Panc1 (cell line): ENCODE data around the gene PAX7. TPM values are rescaled to one million over a fixed set of nuclear protein-coding genes. Genes with fewer than 3 reads are reported as not detected.

ENCODE experiments used
- ATAC-seq: fragments of 200-7000 bp; cut with Tn5 transposase; 2 replicates; pipeline ENCODE4 v1.9.1; 2020; ENCODE audit warnings: mild to moderate bottlenecking, moderate library complexity
- BruUV-seq: library from RNA; stranded (reverse); fragments of 400-500 nt; replicated peaks from 2 replicates; lab custom pipeline; 2021; lab: Mats Ljungman, UMichigan
- CTCF ChIA-PET: fragments of 300-600 bp; sonication (Branson Sonifier 250); formaldehyde crosslinking; loops from one replicate; lab custom pipeline; 2022; ENCODE audit warnings: antibody characterized with exemption; lab: Charles Lee
- POLR2A ChIA-PET: fragments of 300-600 bp; sonication (Branson Sonifier 250); formaldehyde crosslinking; loops from one replicate; lab custom pipeline; 2022; ENCODE audit warnings: antibody characterized with exemption; lab: Charles Lee
- DNase-seq: peaks from one replicate; pipeline ENCODE4 v3.0.0-alpha.2; 2010; ENCODE audit warnings: low read depth, low spot score
- H3K27ac ChIP-seq: 2 replicates; pipeline ENCODE4 v1.5.1; 2011; ENCODE audit warnings: mild to moderate bottlenecking, low read length, inconsistent platforms
- H3K27me3 ChIP-seq: fragments of 200-500 bp; sonication (Bioruptor generic); 2 replicates; pipeline ENCODE4 v1.6.0; 2014; ENCODE audit warnings: low read length, inconsistent platforms; ENCODE audit not compliant: control insufficient read depth, insufficient read depth
- H3K36me3 ChIP-seq: fragments of 200-500 bp; sonication (Bioruptor generic); 2 replicates; pipeline ENCODE4 v1.5.1; 2014; ENCODE audit warnings: inconsistent platforms, mild to moderate bottlenecking, low read length, moderate library complexity; ENCODE audit not compliant: control insufficient read depth, insufficient read depth
- H3K4me1 ChIP-seq: 2 replicates; pipeline ENCODE4 v1.5.1; 2011; ENCODE audit warnings: inconsistent platforms, mild to moderate bottlenecking, low read length, moderate library complexity; ENCODE audit not compliant: control insufficient read depth, insufficient read depth
- H3K4me3 ChIP-seq, 2 experiments: 2 replicates each; pipeline ENCODE4 v1.5.1; 2011 to 2012; ENCODE audit warnings: low read depth in 2 of 2, low read length in 2 of 2, mild to moderate bottlenecking in 2 of 2, inconsistent platforms in 1 of 2, moderate library complexity in 1 of 2
- H3K9me3 ChIP-seq: fragments of 200-500 bp; sonication (Bioruptor generic); 2 replicates; pipeline ENCODE4 v1.5.1; 2014; ENCODE audit warnings: low read depth, mild to moderate bottlenecking, inconsistent platforms, low read length, moderate library complexity; ENCODE audit not compliant: control insufficient read depth, insufficient read depth
- POLR2AphosphoS5 ChIP-seq: IDR thresholded peaks from 2 replicates; pipeline ENCODE4 v1.6.1; 2012; ENCODE audit warnings: mild to moderate bottlenecking, low read depth, low read length, moderate library complexity
- SIN3A ChIP-seq: IDR thresholded peaks from 2 replicates; pipeline ENCODE4 v1.6.1; 2012; ENCODE audit warnings: low read depth, mild to moderate bottlenecking, low read length, moderate library complexity, borderline replicate concordance; ENCODE audit not compliant: insufficient read depth
- TCF7L2 ChIP-seq: IDR thresholded peaks from 2 replicates; pipeline ENCODE4 v1.6.1; 2011; ENCODE audit warnings: mild to moderate bottlenecking, low read depth, low read length, inconsistent platforms
- in situ Hi-C: cut with HindIII; loops from 2 replicates; pipeline ENCODE4 v1.10.0; 2016; ENCODE audit warnings: low sequenced_read_pairs, low pct_unique_long_range_greater_than_20kb
- intact Hi-C: fragments of 100-400 bp; cut with micrococcal nuclease; formaldehyde crosslinking; loops from one replicate; pipeline ENCODE4 v1.10.0; 2022; ENCODE audit not compliant: unreplicated experiment
- total RNA-seq: library from RNA; stranded (reverse); gene quantifications from one replicate; pipeline ENCODE4 v1.2.1, GENCODE V29; 2021; ENCODE audit not compliant: unreplicated experiment
- TF ChIP-seq, protein P1 (sequence below), 2 experiments: IDR thresholded peaks; 2 replicates each; pipeline ENCODE4 v1.6.1; 2011 to 2012; ENCODE audit warnings: low read depth in 2 of 2, control low read depth in 1 of 2, low read length in 1 of 2, mild to moderate bottlenecking in 1 of 2, moderate library complexity in 1 of 2; ENCODE audit not compliant: insufficient read depth in 1 of 2
- TF ChIP-seq, protein P2 (sequence below): fragments of 450-650 bp; IDR thresholded peaks from 2 replicates; pipeline ENCODE4 v1.5.1; 2017; ENCODE audit warnings: mild to moderate bottlenecking

PAX7 gene
- total RNA-seq, 1 experiment from 2014 or later, result not detected

- ChIA-PET POLR2A (no interaction called here), CTCF (interaction anchor here (0.6 kb wide), 1 partner anchor 835 kb away, joined by 3 read pairs; no protein-coding TSS in a partner anchor)
- no peak for DNase-seq
- intact Hi-C loops, result no loop called here
- no peaks in the 10 kb centered on the region for H3K36me3 ChIP-seq
- in situ Hi-C loops, result no loop called here
- TF ChIP-seq TCF7L2, result no peak
- TF ChIP-seq, protein P1, sequence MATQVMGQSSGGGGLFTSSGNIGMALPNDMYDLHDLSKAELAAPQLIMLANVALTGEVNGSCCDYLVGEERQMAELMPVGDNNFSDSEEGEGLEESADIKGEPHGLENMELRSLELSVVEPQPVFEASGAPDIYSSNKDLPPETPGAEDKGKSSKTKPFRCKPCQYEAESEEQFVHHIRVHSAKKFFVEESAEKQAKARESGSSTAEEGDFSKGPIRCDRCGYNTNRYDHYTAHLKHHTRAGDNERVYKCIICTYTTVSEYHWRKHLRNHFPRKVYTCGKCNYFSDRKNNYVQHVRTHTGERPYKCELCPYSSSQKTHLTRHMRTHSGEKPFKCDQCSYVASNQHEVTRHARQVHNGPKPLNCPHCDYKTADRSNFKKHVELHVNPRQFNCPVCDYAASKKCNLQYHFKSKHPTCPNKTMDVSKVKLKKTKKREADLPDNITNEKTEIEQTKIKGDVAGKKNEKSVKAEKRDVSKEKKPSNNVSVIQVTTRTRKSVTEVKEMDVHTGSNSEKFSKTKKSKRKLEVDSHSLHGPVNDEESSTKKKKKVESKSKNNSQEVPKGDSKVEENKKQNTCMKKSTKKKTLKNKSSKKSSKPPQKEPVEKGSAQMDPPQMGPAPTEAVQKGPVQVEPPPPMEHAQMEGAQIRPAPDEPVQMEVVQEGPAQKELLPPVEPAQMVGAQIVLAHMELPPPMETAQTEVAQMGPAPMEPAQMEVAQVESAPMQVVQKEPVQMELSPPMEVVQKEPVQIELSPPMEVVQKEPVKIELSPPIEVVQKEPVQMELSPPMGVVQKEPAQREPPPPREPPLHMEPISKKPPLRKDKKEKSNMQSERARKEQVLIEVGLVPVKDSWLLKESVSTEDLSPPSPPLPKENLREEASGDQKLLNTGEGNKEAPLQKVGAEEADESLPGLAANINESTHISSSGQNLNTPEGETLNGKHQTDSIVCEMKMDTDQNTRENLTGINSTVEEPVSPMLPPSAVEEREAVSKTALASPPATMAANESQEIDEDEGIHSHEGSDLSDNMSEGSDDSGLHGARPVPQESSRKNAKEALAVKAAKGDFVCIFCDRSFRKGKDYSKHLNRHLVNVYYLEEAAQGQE (IDR thresholded peaks at IDR 0.05; ENCODE audit: insufficient read depth in 1 of 2, low read depth in 2 of 2, low read length in 1 of 2), result no peak
- no peak for TF ChIP-seq POLR2AphosphoS5
- TF ChIP-seq SIN3A, result no peak
- TF ChIP-seq, protein P2, sequence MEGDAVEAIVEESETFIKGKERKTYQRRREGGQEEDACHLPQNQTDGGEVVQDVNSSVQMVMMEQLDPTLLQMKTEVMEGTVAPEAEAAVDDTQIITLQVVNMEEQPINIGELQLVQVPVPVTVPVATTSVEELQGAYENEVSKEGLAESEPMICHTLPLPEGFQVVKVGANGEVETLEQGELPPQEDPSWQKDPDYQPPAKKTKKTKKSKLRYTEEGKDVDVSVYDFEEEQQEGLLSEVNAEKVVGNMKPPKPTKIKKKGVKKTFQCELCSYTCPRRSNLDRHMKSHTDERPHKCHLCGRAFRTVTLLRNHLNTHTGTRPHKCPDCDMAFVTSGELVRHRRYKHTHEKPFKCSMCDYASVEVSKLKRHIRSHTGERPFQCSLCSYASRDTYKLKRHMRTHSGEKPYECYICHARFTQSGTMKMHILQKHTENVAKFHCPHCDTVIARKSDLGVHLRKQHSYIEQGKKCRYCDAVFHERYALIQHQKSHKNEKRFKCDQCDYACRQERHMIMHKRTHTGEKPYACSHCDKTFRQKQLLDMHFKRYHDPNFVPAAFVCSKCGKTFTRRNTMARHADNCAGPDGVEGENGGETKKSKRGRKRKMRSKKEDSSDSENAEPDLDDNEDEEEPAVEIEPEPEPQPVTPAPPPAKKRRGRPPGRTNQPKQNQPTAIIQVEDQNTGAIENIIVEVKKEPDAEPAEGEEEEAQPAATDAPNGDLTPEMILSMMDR, result no peak
- H3K4me3 ChIP-seq, result no peak overlapping the region
- no peaks in the 10 kb centered on the region for H3K27me3 ChIP-seq
- H3K27ac ChIP-seq, result no peak overlapping the region
- no TSS peak for BruUV-seq
- ATAC-seq, result no peak
- no peaks in the 10 kb centered on the region for H3K9me3 ChIP-seq
- H3K4me1 ChIP-seq, result no peaks in the 10 kb centered on the region
Observed at GRCh38 chr1:18735224-18735997, 104.8 kb downstream of the PAX7 start.

- intact Hi-C loops, result no loop called here
- Histone ChIP-seq H3K36me3 (no peaks in the 10 kb centered on the region), H3K27ac (no peak overlapping the region), H3K9me3 (no peaks in the 10 kb centered on the region), H3K4me3 (no peak overlapping the region), H3K27me3 (0 out of 2 replicates have a peak, but pooled peaks cover 2% of the 10 kb centered on the region), H3K4me1 (no peaks in the 10 kb centered on the region)
- TF ChIP-seq TCF7L2 (no peak), POLR2AphosphoS5 (no peak), SIN3A (no peak)
- TF ChIP-seq, protein P1 (IDR thresholded peaks at IDR 0.05; ENCODE audit: insufficient read depth in 1 of 2, low read depth in 2 of 2, low read length in 1 of 2), result no peak
- TF ChIP-seq, protein P2, result no peak
- in situ Hi-C loops, result no loop called here
- ATAC-seq (no peak), DNase-seq (no peak)
- POLR2A ChIA-PET, result no interaction called here
- CTCF ChIA-PET, result no interaction called here
- no TSS peak for BruUV-seq
Observed at GRCh38 chr1:18736958-18737357, 106.3 kb downstream of the PAX7 start.
